Smooth muscle cell (in vitro differentiated cells): Measurements from ENCODE around the gene LCE3D. TPM values are rescaled to one million over a fixed set of nuclear protein-coding genes. Genes with fewer than 3 reads are reported as not detected.

Experiments used
- DNase-seq: peaks from one replicate; lab custom pipeline; 2025; ENCODE audit not compliant: unreplicated experiment; lab: John Stamatoyannopoulos, UW
- H2AFZ ChIP-seq: fragments of 200-600 bp; sonication (generic); 2 replicates; pipeline ENCODE4 v1.6.0; 2016; ENCODE audit warnings: antibody characterized with exemption, low read depth, mild to moderate bottlenecking
- H3F3A ChIP-seq: fragments of 200-600 bp; sonication (generic); 2 replicates; pipeline ENCODE4 v1.6.0; 2017; ENCODE audit warnings: antibody characterized with exemption, low read depth
- H3K27ac ChIP-seq: fragments of 200-600 bp; sonication (generic); 2 replicates; pipeline ENCODE4 v1.5.1; 2016; ENCODE audit warnings: low read depth, mild to moderate bottlenecking
- H3K27me3 ChIP-seq: fragments of 200-600 bp; sonication (generic); 2 replicates; pipeline ENCODE4 v1.6.1; 2016; ENCODE audit warnings: low read depth, mild to moderate bottlenecking
- H3K36me3 ChIP-seq: fragments of 200-600 bp; sonication (generic); 2 replicates; pipeline ENCODE4 v1.5.1; 2016; ENCODE audit warnings: low read depth
- H3K4me1 ChIP-seq: fragments of 200-600 bp; sonication (generic); 2 replicates; pipeline ENCODE4 v1.5.1; 2016; ENCODE audit warnings: low read depth
- H3K4me2 ChIP-seq: fragments of 200-600 bp; sonication (generic); 2 replicates; pipeline ENCODE4 v1.6.0; 2016; ENCODE audit warnings: mild to moderate bottlenecking
- H3K4me3 ChIP-seq: fragments of 200-600 bp; sonication (generic); 2 replicates; pipeline ENCODE4 v1.5.1; 2016; ENCODE audit warnings: mild to moderate bottlenecking
- H3K79me2 ChIP-seq: fragments of 200-600 bp; sonication (generic); 2 replicates; pipeline ENCODE4 v1.6.0; 2016; ENCODE audit warnings: low read depth, mild to moderate bottlenecking
- H3K9ac ChIP-seq: fragments of 200-600 bp; sonication (generic); 2 replicates; pipeline ENCODE4 v1.6.0; 2016; ENCODE audit warnings: low read depth
- H3K9me3 ChIP-seq: fragments of 200-600 bp; sonication (generic); replicated peaks from 2 replicates; pipeline ENCODE4 v1.5.1; 2016; ENCODE audit warnings: low read depth
- H4K20me1 ChIP-seq: fragments of 200-600 bp; sonication (generic); 2 replicates; pipeline ENCODE4 v1.6.0; 2016; ENCODE audit warnings: low read depth
- CTCF ChIP-seq: fragments of 200-600 bp; sonication (generic); IDR thresholded peaks from 2 replicates; pipeline ENCODE4 v1.5.1; 2017; ENCODE audit warnings: borderline replicate concordance, mild to moderate bottlenecking, antibody characterized with exemption; ENCODE audit not compliant: insufficient read depth, poor library complexity, severe bottlenecking
- WGBS: methylation state at CpG from one replicate; pipeline ENCODE4 v1.1.7; 2016; ENCODE audit warnings: low lambda C conversion rate; 5-methylcytosine and 5-hydroxymethylcytosine counted together
- polyA plus RNA-seq: library from polyadenylated mRNA; unstranded; fragments of >200 nt; fragmentation: Nextera tagmentation; extraction: Ambion mirVana; gene quantifications from 2 replicates; pipeline ENCODE4 v1.2.1, GENCODE V29; 2016
- total RNA-seq: library from RNA; depleted of rRNA; stranded (reverse); fragments of >200 nt; gene quantifications from 2 replicates; pipeline ENCODE4 v1.2.3, GENCODE V29; 2014

Gene LCE3D
- total and polyA plus RNA-seq, 2 experiments from 2014 or later, result not detected

GRCh38 chr1:152546704-152547103 is 33.6 kb downstream of the LCE3D start:
- Histone ChIP-seq H2AFZ (no peak overlapping the region), H3K79me2 (no peaks in the 10 kb centered on the region), H3F3A (no peaks in the 10 kb centered on the region), H3K4me2 (no peak overlapping the region), H3K27me3 (no peaks in the 10 kb centered on the region), H3K4me1 (no peaks in the 10 kb centered on the region), H3K9ac (no peak overlapping the region), H3K4me3 (no peak overlapping the region), H3K36me3 (no peaks in the 10 kb centered on the region), H4K20me1 (no peaks in the 10 kb centered on the region), H3K27ac (no peak overlapping the region), H3K9me3 (no peaks in the 10 kb centered on the region)
- no peak for TF ChIP-seq CTCF
- DNase-seq, result no peak
- 45% methylated on average over 1 of the region's 1 CpG for WGBS

DNA sequence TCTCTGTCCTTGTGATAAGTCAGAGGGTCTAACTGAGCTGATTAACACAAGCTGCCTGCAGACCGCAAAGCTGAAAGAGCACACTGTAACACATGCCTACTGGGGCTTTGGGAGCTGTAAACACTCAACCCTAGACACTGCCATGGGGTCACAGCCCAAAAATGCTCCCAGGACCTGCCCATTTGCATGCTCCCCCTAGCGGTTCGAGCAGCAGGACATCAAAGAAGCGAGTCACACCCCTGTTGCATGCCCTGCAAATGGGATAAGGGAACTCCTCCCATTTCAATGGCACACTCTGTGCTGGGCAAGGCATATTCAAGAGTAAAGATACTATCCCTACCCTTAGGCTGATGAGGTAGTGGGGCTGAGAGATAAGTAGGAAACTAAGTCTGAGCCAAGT is 36.5 kb downstream of the LCE3D start:
- no peak for DNase-seq
- no peaks in the 10 kb centered on the region for H3K9me3 ChIP-seq
- no peaks in the 10 kb centered on the region for H3K4me1 ChIP-seq
- no peaks in the 10 kb centered on the region for H3K79me2 ChIP-seq
- no peaks in the 10 kb centered on the region for H3K27me3 ChIP-seq
- H3F3A ChIP-seq, result no peaks in the 10 kb centered on the region
- no peak overlapping the region for H2AFZ ChIP-seq
- H3K27ac ChIP-seq, result no peak overlapping the region
- no peak overlapping the region for H3K9ac ChIP-seq
- H3K4me3 ChIP-seq, result no peak overlapping the region
- TF ChIP-seq CTCF, result no peak
- no peaks in the 10 kb centered on the region for H3K36me3 ChIP-seq
- WGBS, result 66% methylated on average over 4 of the region's 4 CpGs
- no peaks in the 10 kb centered on the region for H4K20me1 ChIP-seq
- no peak overlapping the region for H3K4me2 ChIP-seq

DNA sequence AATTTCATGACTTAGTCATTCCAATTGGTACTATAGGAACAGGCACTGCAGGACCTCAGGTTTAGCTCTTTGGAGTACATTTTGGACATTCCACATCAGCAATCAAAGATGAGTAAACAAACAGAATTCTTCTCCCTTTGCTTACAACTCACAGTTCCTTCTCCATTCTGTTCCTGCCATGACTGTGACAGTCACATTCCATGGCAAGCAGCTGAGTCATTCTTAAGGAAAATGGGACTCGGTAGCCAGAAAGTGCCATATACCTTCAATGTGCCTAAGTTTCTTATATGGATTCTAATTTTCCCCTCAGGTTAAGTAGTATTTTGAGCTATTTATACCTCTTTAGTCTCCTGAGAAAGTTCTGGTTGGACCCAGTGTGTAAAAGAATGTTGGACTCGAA is 40.4 kb downstream of the LCE3D start:
- TF ChIP-seq CTCF, result no peak
- H3K79me2 ChIP-seq, result no peaks in the 10 kb centered on the region
- H3K4me2 ChIP-seq, result no peak overlapping the region
- WGBS, result 50% methylated on average over 2 of the region's 2 CpGs
- H4K20me1 ChIP-seq, result no peaks in the 10 kb centered on the region
- no peaks in the 10 kb centered on the region for H3F3A ChIP-seq
- no peak overlapping the region for H3K9ac ChIP-seq
- no peaks in the 10 kb centered on the region for H3K4me1 ChIP-seq
- H3K27me3 ChIP-seq, result no peaks in the 10 kb centered on the region
- H3K4me3 ChIP-seq, result no peak overlapping the region
- no peak for DNase-seq
- no peaks in the 10 kb centered on the region for H3K36me3 ChIP-seq
- H3K27ac ChIP-seq, result no peak overlapping the region
- peaks cover 6% of the 10 kb centered on the region for H3K9me3 ChIP-seq
- no peak overlapping the region for H2AFZ ChIP-seq

GRCh38 chr1:152537496-152537895 is 42.8 kb downstream of the LCE3D start:
- no peaks in the 10 kb centered on the region for H4K20me1 ChIP-seq
- no peak overlapping the region for H3K4me2 ChIP-seq
- H3K9me3 ChIP-seq, result peaks cover 6% of the 10 kb centered on the region
- no peaks in the 10 kb centered on the region for H3F3A ChIP-seq
- H3K4me3 ChIP-seq, result no peak overlapping the region
- H2AFZ ChIP-seq, result no peak overlapping the region
- H3K9ac ChIP-seq, result no peak overlapping the region
- no peaks in the 10 kb centered on the region for H3K36me3 ChIP-seq
- no peaks in the 10 kb centered on the region for H3K79me2 ChIP-seq
- no peaks in the 10 kb centered on the region for H3K27me3 ChIP-seq
- no peak overlapping the region for H3K27ac ChIP-seq
- no peak for DNase-seq
- WGBS, result 34% methylated on average over 4 of the region's 4 CpGs
- H3K4me1 ChIP-seq, result no peaks in the 10 kb centered on the region
- no peak for TF ChIP-seq CTCF
